GM06990 (cell line): ENCODE measurements around the gene RIMS4.

Experiments used
- DNase-seq: peaks from one replicate; pipeline ENCODE4 v3.0.0-alpha.2; 2011; ENCODE audit not compliant: insufficient read length; ENCODE audit errors: extremely low read depth
- H3K27me3 ChIP-seq: replicated peaks from 2 replicates; pipeline ENCODE4 v1.6.0; 2011; ENCODE audit warnings: low read length; ENCODE audit not compliant: control insufficient read depth, insufficient read depth
- H3K36me3 ChIP-seq: 2 replicates; pipeline ENCODE4 v1.5.1; 2011; ENCODE audit warnings: low read length; ENCODE audit not compliant: control insufficient read depth, insufficient read depth
- H3K4me3 ChIP-seq: replicated peaks from 2 replicates; pipeline ENCODE4 v1.5.1; 2011; ENCODE audit warnings: low read depth, mild to moderate bottlenecking, control low read depth, low read length
- CTCF ChIP-seq: IDR thresholded peaks from 2 replicates; pipeline ENCODE4 v1.5.1; 2011; ENCODE audit warnings: low read length, control low read depth, mild to moderate bottlenecking, inconsistent platforms; ENCODE audit not compliant: insufficient read depth, poor library complexity, severe bottlenecking

Gene RIMS4

GRCh38 chr20:44773070-44773829, 37.1 kb downstream of the RIMS4 start:
- Histone ChIP-seq H3K27me3 (no peaks in the 10 kb centered on the region; the same call in none of the 2 replicates), H3K4me3 (no peak overlapping the region), H3K36me3 (no peaks in the 10 kb centered on the region)
- no peak for DNase-seq
- TF ChIP-seq CTCF, result no peak

GRCh38 chr20:44772636-44773035, 37.7 kb downstream of the RIMS4 start:
- H3K4me3 ChIP-seq, result no peak overlapping the region
- H3K36me3 ChIP-seq, result no peaks in the 10 kb centered on the region
- DNase-seq, result no peak
- no peaks in the 10 kb centered on the region; the same call in none of the 2 replicates for H3K27me3 ChIP-seq
- no peak for TF ChIP-seq CTCF

- Histone ChIP-seq H3K4me3 (no peak overlapping the region), H3K36me3 (no peaks in the 10 kb centered on the region), H3K27me3 (no peaks in the 10 kb centered on the region; the same call in none of the 2 replicates)
- DNase-seq, result no peak
- TF ChIP-seq CTCF, result no peak
Observed at GRCh38 chr20:44771172-44771535, 39.2 kb downstream of the RIMS4 start.

GRCh38 chr20:44770484-44771171, 39.7 kb downstream of the RIMS4 start:
- TF ChIP-seq CTCF, result no peak
- Histone ChIP-seq H3K4me3 (no peak overlapping the region), H3K27me3 (no peaks in the 10 kb centered on the region; the same call in none of the 2 replicates), H3K36me3 (no peaks in the 10 kb centered on the region)
- no peak for DNase-seq

GRCh38 chr20:44769481-44769863, 40.9 kb downstream of the RIMS4 start:
- H3K36me3 ChIP-seq, result no peaks in the 10 kb centered on the region
- no peak overlapping the region for H3K4me3 ChIP-seq
- no peak for DNase-seq
- no peaks in the 10 kb centered on the region; the same call in none of the 2 replicates for H3K27me3 ChIP-seq
- no peak for TF ChIP-seq CTCF
